Activated T-cell treated with anti-CD3 and anti-CD28 coated beads for 1 hour (primary cell): Measurements from ENCODE around the gene TMEM147.

Experiments
- DNase-seq: peaks from one replicate; pipeline ENCODE4 v3.0.0-alpha.2; 2020; ENCODE audit warnings: low read depth

The TMEM147 gene

DNA sequence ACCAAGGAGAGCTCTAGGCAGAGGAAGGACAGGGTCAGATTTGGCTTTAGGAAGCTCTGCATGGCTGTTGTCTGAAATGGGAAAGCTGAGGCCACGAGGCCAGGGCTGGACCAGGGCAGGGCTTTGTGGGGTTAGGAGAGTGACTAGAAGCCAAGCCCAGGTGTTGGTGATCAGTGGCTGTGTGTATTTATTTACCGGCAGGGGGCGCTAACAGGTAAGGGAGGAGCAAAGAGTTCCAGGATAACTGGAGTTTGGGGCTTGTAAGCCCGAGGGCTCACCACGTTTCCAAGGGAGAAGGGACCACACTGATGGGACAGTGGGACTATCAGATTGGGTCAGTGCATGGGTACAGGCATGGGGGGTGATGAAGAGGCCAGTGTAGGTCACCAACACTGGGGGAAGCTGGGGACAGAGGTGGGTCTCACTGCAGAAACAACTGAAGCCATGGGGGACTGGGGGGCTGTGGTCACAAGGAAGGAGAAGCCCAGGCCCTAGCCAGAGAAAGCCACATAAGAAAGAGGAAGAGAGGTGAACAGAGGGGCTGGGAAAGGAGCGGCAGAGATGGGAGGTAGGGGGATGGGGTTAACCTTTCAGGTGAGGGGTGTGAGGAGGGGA lies 3.9 kb downstream of the TMEM147 start:
- peak; percentile 42 for DNase-seq

DNA sequence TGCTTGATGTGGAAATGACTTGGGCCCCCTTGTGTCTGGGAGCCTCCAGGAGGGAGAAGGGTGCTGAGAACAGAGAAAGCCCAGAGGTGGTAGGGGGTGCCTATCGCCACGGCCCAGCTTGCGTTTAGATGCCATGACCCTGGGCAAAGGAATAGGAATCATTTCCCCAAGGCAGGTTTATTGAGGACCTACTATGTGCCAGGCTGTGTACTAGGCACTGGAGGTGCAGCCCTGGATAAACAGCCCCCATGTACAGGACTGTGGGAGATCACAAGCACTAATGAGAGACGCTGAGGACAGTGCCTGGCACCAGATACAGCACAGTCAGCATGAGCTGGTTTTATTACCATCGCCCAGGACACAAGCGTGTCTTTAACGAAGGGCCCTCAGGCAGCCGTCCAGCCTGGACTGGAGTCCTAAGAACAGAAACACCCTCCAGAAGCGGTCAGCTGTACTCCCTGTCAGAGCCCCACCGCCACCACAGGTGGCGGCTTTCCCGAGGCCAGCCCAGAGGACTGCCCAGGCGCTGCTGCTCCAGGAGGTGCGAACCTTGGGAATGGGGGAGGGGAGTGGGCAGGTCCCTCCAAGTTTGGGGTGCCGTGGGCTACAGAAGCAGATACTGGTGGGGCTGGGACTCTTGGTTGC lies 4.6 kb downstream of the TMEM147 start:
- no peak for DNase-seq

GRCh38 chr19:35551091-35551810 lies 5.8 kb downstream of the TMEM147 start:
- DNase-seq = no peak

DNA sequence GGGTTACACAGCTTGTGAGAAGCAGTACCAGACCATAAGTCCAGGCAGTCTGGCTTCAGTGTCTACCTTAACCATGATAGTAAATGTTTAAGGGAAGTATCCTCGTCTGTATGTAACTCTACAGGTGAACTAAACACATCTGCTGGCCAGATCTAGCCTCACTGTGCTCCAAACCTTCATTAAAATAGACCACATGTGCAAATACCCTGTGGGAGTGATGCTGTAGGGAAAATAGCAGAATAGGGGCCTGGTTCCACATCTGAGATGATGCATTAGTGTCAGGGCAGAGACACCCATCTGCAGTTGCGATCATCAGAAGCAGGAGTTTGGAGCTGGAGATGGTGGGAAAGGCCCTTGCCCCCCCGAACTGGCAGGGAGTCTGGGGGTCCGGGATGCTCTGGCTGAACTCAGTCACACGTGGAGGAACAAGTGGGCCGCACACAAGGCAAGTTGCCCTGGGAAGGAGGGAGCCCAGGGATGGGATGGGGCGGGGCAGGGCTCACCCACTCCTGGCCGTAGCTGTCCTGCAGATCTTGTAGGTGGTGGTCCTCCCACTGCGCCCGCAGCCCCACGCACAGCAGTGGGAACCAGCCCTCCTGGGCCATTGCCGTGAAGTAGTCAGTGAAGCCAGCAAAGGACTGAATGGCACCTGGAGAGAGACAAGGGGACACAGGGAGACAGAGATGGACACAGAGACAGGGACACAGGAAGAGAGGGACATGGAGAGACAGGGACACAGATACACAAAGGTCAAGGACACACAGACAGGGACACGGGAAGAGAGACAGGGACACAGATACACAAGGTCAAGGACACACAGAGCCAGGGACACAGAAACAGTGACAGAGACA lies 7.3 kb downstream of the TMEM147 start:
- no peak for DNase-seq

GRCh38 chr19:35553385-35554000 lies 8.1 kb downstream of the TMEM147 start:
- DNase-seq = no peak

DNA sequence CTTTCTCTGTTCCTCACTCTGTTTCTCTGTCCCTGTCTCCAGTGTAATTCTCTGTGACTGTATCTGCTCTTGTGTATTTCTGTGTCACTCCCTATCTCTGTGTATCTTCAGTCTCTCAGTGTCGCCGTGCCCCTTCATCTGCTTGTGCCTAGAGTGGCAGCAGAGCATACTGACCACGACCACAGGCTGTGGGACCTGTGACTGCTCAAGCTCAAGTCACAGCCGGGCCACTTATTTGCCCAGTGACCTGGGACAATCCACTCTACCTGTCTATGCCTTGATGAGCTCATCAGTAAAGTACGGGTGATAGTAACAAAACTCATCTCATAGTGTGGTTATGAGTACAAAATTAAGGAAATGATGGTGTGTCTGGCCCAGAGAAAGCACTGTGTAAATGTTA lies 8.7 kb downstream of the TMEM147 start:
- DNase-seq = no peak

GRCh38 chr19:35555301-35556005 lies 10.0 kb downstream of the TMEM147 start:
- no peak for DNase-seq

GRCh38 chr19:35556025-35556590 lies 10.7 kb downstream of the TMEM147 start:
- DNase-seq = no peak

DNA sequence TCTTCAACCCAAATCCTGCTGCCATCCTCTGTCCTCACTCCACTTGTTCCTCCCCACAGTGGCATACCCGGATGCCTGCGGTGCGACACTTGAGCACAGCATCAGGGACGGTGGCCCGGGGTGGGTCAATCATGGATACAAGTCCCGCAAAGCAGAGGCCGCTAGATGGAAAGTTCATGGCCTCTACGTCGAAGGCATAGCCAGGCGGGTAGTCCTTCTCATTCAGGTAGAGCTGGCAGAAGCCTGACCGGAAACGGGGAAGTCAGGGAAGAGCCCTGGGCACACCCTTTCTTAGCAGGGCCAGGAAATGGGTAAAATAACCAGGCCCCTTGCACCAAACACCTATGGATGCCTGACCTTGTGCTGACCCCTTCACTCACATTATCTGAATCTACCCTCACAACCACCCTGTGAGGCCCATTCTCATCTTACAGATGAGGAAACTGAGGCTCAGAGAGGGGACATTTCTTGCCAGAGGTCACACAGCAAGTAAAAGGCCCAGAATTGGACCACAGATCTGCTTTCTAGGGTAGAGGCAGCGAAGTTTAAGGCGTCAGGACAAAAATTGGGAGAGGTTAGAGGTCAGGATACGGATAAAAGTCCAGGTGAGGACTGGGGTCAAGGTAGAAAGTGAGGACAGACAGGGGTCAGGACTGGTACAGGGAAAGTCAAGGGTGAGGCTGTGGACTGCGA lies 11.6 kb downstream of the TMEM147 start:
- DNase-seq = no peak

- peak; percentile 49 for DNase-seq
These were observed 12.3 kb downstream of the TMEM147 start for GRCh38 chr19:35557539-35558399.

DNA sequence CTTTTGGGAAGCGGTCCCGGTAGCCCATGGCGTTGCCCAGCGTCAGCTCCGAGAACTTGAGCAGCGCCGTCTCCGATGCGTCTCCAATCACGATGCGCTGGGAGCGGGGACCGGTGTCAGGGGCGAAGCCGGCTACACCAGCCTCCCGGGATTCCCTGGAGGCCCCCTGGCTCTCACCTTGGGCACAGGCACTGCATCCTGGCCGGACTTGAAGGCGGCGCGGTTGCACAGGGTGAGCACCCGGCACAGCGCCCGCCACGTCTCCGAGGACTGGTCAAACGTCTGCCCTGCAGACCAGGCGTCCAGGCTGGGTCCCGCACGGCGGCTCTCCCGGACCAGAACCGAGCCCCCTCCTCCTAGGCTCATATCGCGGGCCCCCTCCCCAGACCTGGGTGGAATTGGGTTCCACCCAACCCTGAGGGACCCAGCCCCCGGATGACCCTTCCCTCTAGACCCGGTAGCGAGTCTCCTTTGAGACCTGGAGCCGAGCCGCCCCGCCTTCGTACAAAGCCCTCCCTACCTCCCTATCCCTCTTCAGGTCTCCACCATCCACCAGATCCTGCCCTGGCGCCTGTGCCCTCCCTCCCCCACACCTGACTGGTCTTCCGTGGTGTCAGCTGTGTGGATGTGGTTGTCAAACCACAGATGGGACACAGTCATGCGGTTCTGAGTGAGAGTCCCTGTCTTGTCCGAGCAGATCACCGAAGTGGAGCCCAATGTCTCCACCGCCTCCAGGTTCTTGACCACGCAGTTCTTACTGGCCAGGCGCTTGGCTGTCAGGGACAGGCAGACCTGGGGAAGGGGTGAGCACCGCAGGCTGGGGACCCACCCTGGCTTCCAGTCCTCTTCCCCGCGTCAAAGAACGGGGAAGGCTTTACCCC lies 13.2 kb downstream of the TMEM147 start:
- no peak for DNase-seq

- DNase-seq = no peak
These were observed 13.8 kb downstream of the TMEM147 start for GRCh38 chr19:35559281-35559659.

- no peak for DNase-seq
These were observed 14.4 kb downstream of the TMEM147 start for GRCh38 chr19:35559781-35560180.

GRCh38 chr19:35560271-35560670 lies 14.8 kb downstream of the TMEM147 start:
- DNase-seq = no peak

- no peak for DNase-seq
These were observed 15.3 kb downstream of the TMEM147 start for GRCh38 chr19:35560677-35561076.

DNA sequence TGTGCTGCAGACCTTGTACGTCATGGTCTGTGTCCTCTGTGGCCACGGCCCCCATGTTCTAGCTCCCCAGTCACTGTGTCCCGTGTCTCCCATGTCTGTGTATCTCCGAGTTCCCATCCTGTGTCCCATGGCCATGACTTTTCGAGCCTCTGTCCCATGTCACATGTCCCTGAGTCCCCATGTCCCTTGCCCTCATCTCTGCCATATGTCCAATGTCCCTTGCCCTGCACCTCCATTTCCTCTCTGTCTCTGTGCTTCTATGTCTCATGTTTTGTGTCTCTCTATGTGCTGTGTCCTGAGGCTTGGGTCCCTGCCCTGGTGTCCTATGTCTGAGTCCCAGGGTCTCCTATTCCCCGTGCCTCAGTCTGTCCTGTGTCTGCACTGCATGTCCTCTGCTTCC lies 16.0 kb downstream of the TMEM147 start:
- no peak for DNase-seq

- no peak for DNase-seq
These were observed 16.9 kb downstream of the TMEM147 start for GRCh38 chr19:35562336-35562735.

DNA sequence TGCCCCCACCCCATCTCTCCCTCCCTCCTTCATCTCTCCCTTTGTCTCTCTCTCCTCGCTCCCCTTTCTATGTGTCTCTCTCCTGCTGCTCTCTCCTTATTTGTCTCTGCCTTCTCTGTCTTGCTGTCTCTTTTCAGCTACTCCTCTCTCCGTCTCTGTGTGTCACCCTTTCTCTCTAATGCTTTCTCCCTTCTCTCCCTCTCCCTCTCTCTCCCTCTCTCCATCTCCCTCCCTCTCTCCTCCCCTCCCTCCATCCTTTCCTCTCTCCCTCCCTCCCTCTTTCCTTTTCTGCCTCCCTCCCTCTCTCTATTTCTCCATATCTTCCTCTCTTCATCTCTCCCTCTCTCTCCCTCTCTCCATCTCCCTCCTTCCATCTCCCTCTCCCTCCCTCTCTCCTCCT lies 17.4 kb downstream of the TMEM147 start:
- DNase-seq = no peak
